HL-60 (cell line): ENCODE data around the gene PTPN3.

ENCODE experiments used
- CTCF ChIP-seq: IDR thresholded peaks from one replicate; pipeline ENCODE4 v1.5.1; 2011; ENCODE audit warnings: low read length, control low read depth, inconsistent platforms; ENCODE audit not compliant: insufficient read depth
- SPI1 ChIP-seq: IDR thresholded peaks from 2 replicates; pipeline ENCODE4 v1.6.1; 2012; ENCODE audit warnings: low read depth, mild to moderate bottlenecking, borderline replicate concordance
- TF ChIP-seq, protein P1 (sequence below): IDR thresholded peaks from 2 replicates; pipeline ENCODE4 v1.6.1; 2012; ENCODE audit warnings: low read depth; ENCODE audit not compliant: insufficient replicate concordance

DNA sequence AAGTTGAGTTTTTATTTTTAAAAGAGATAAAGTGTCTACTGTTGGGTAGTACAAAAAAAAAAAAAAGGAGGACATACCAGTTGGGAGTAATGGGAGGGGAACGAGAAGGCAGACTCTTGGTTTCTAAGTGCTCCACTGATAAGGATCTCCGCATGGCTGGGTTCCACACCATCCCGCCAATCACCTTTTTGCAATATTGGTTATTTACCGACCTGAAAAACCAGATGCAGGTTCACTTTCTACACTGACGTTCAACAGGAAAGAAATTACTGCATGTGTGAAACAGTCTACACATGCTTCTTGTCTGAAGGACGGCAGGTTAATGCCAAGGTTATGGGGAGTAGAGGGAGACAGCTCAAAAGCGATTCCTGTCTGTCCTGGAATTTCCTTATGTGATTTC is 75.5 kb downstream of the PTPN3 start:
- TF ChIP-seq CTCF: no peak
- no peak for TF ChIP-seq SPI1
- TF ChIP-seq, protein P1, sequence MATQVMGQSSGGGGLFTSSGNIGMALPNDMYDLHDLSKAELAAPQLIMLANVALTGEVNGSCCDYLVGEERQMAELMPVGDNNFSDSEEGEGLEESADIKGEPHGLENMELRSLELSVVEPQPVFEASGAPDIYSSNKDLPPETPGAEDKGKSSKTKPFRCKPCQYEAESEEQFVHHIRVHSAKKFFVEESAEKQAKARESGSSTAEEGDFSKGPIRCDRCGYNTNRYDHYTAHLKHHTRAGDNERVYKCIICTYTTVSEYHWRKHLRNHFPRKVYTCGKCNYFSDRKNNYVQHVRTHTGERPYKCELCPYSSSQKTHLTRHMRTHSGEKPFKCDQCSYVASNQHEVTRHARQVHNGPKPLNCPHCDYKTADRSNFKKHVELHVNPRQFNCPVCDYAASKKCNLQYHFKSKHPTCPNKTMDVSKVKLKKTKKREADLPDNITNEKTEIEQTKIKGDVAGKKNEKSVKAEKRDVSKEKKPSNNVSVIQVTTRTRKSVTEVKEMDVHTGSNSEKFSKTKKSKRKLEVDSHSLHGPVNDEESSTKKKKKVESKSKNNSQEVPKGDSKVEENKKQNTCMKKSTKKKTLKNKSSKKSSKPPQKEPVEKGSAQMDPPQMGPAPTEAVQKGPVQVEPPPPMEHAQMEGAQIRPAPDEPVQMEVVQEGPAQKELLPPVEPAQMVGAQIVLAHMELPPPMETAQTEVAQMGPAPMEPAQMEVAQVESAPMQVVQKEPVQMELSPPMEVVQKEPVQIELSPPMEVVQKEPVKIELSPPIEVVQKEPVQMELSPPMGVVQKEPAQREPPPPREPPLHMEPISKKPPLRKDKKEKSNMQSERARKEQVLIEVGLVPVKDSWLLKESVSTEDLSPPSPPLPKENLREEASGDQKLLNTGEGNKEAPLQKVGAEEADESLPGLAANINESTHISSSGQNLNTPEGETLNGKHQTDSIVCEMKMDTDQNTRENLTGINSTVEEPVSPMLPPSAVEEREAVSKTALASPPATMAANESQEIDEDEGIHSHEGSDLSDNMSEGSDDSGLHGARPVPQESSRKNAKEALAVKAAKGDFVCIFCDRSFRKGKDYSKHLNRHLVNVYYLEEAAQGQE: no peak
